Measurements from ENCODE around the gene KNCN.

KNCN gene

DNA sequence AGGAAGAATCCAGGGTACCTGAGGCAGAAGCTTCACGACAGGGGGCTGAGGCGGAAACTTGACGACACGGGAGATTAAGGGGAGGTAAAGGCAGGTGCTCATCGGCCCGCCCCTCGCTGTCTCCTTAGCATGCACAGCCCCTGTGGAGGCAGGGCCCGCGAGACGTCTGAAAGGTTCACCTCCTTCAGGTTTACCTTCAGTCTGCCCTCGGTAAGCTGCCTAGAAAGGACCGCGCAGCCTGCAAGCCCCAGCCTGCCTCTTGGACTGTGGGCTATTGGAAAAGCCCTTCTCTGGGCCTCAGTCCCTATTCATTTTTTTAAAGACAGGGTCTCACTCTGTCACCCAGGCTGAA lies 28.5 kb downstream of the KNCN start:
- Histone ChIP-seq H3K4me3 (ENCODE audit: low read length) (no peak overlapping the region), H3K4me1 (ENCODE audit: insufficient read depth, low read length) (peaks cover 10% of the 10 kb centered on the region), H3K36me3 (ENCODE audit: insufficient read depth, low read length) (no peaks in the 10 kb centered on the region), H3K27me3 (ENCODE audit: insufficient read depth, low read length) (peaks cover 77% of the 10 kb centered on the region), H2AFZ (ENCODE audit: low read depth, low read length) (no peak overlapping the region), H3K9me3 (ENCODE audit: low read length) (no peaks in the 10 kb centered on the region)

DNA sequence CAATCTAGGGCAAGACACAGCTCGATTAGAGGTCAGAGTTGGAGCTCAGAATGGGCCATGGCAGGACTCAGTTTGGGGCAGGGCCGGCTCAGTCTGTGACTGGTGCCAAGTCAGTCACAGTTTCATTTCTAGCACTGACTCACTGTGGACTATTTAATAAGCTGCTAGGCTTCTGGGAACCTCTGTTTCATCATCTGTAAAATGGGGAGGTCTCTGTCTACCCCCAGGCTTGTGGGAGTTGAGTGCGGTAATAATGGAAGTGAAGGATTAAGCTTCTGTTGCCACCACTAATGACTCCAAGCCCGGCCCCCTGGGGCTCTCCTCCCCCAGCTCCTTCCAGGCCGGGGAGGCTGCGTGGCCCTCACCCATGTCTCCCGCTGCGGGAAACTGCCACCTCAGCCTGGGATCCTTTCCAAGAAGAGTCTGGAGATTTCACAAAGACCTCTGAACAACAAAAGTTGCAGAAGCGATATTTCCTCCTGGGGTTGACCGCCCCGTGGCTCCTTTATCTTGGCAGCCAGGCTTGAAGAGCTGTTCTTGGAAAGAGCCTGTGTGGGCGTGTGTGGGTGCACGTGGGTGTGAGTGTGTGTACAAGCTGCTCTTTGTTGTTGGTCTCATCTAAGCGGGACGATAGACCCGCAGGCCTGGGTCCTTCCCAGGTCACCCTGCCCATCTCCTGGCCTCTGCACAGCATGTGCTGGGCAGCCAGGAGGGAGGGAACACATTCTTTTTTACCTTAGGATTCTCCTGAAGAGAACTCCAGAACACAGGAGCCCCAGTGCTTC lies 29.1 kb downstream of the KNCN start:
- no peaks in the 10 kb centered on the region for H3K9me3 ChIP-seq (ENCODE audit: low read length)
- H3K27me3 ChIP-seq (ENCODE audit: insufficient read depth, low read length) = peaks cover 75% of the 10 kb centered on the region
- H3K36me3 ChIP-seq (ENCODE audit: insufficient read depth, low read length) = no peaks in the 10 kb centered on the region
- no peak overlapping the region for H3K4me3 ChIP-seq (ENCODE audit: low read length)
- H2AFZ ChIP-seq (ENCODE audit: low read depth, low read length) = no peak overlapping the region
- peaks cover 10% of the 10 kb centered on the region for H3K4me1 ChIP-seq (ENCODE audit: insufficient read depth, low read length)

DNA sequence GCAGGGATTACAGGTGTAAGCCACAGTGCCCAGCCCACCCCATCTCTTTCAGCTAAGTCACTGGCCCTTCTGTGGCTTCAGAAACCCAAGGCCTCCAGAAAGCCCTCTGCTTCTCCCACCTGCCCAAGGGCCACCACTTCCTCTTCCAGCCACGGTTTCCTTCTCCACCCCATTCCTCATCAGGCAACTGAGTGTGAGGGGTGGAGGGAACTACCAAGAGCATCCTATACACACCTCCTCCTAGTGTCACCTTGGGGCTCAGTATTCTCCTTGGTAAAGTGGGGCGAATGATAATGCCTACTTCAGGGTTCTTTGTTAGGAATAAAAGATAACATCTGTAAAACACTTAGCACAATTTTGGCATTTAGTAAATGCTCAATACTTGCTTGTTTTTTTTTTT lies 30.0 kb downstream of the KNCN start:
- Histone ChIP-seq H3K27me3 (ENCODE audit: insufficient read depth, low read length) (peaks cover 76% of the 10 kb centered on the region), H3K4me1 (ENCODE audit: insufficient read depth, low read length) (peaks cover 10% of the 10 kb centered on the region), H3K36me3 (ENCODE audit: insufficient read depth, low read length) (no peaks in the 10 kb centered on the region)

GRCh38 chr1:46520063-46520911 lies 31.2 kb downstream of the KNCN start:
- Histone ChIP-seq H3K36me3 (ENCODE audit: insufficient read depth, low read length) (no peaks in the 10 kb centered on the region), H3K27me3 (ENCODE audit: insufficient read depth, low read length) (peaks cover 78% of the 10 kb centered on the region), H2AFZ (ENCODE audit: low read depth, low read length) (no peak overlapping the region), H3K4me3 (ENCODE audit: low read length) (no peak overlapping the region), H3K9me3 (ENCODE audit: low read length) (no peaks in the 10 kb centered on the region), H3K4me1 (ENCODE audit: insufficient read depth, low read length) (peaks cover 10% of the 10 kb centered on the region)

More for the DNA sequence above, 30.0 kb downstream of the KNCN start:
- H2AFZ ChIP-seq (ENCODE audit: low read depth, low read length) = no peak overlapping the region
- H3K9me3 ChIP-seq (ENCODE audit: low read length) = no peaks in the 10 kb centered on the region
- no peak overlapping the region for H3K4me3 ChIP-seq (ENCODE audit: low read length)

- Histone ChIP-seq H3K36me3 (ENCODE audit: insufficient read depth, low read length) (no peaks in the 10 kb centered on the region), H3K27me3 (ENCODE audit: insufficient read depth, low read length) (peaks cover 77% of the 10 kb centered on the region), H3K4me3 (ENCODE audit: low read length) (no peak overlapping the region), H3K9me3 (ENCODE audit: low read length) (no peaks in the 10 kb centered on the region), H2AFZ (ENCODE audit: low read depth, low read length) (no peak overlapping the region), H3K4me1 (ENCODE audit: insufficient read depth, low read length) (peaks cover 10% of the 10 kb centered on the region)
Observed at GRCh38 chr1:46519209-46519608, 32.2 kb downstream of the KNCN start.

GRCh38 chr1:46517932-46518498 lies 33.4 kb downstream of the KNCN start:
- peaks cover 10% of the 10 kb centered on the region for H3K4me1 ChIP-seq (ENCODE audit: insufficient read depth, low read length)
- H3K4me3 ChIP-seq (ENCODE audit: low read length) = no peak overlapping the region
- H3K9me3 ChIP-seq (ENCODE audit: low read length) = no peaks in the 10 kb centered on the region
- peaks cover 76% of the 10 kb centered on the region for H3K27me3 ChIP-seq (ENCODE audit: insufficient read depth, low read length)
- H2AFZ ChIP-seq (ENCODE audit: low read depth, low read length) = no peak overlapping the region
- no peaks in the 10 kb centered on the region for H3K36me3 ChIP-seq (ENCODE audit: insufficient read depth, low read length)

GRCh38 chr1:46517010-46517600 lies 34.3 kb downstream of the KNCN start:
- H2AFZ ChIP-seq (ENCODE audit: low read depth, low read length) = no peak overlapping the region
- H3K27me3 ChIP-seq (ENCODE audit: insufficient read depth, low read length) = peaks cover 73% of the 10 kb centered on the region
- no peaks in the 10 kb centered on the region for H3K36me3 ChIP-seq (ENCODE audit: insufficient read depth, low read length)
- no peaks in the 10 kb centered on the region for H3K9me3 ChIP-seq (ENCODE audit: low read length)
- H3K4me3 ChIP-seq (ENCODE audit: low read length) = no peak overlapping the region
- H3K4me1 ChIP-seq (ENCODE audit: insufficient read depth, low read length) = peaks cover 10% of the 10 kb centered on the region

DNA sequence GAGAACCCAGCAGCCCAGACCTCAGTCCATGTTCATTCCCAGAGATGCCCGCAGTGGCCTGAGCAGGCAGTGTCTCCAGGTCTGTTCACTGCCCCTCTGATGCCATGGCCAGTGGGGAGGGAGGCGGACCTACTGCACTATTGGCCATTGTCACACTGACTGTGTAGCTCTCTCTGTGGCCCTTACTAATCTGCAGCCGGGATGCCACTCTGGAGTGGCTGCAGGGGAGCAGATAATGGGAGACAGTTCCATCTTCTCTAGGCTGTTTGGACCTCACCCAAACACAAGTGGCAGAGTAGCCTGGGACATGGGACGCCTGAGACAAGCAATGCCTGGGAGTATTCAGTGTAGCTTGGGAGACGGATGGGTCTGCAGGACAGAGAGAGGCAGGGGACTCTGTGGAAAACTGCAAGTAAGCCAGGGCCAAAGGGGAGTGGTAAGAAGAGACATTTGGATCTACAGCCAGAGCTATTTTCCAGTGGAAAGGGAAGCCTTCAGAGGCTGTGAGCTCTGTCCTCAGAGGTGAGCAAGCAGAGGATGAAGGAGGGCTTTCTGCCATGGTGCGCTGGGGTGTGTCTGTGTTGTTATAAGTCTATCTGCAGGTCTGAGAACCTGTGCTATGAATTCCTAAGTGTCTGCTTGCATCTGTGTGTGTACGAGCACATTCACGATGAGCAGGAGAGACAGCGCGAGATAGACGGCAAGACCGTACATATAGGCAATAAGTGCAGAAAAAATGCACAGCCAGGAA lies 35.1 kb downstream of the KNCN start:
- H3K4me1 ChIP-seq (ENCODE audit: insufficient read depth, low read length) = peaks cover 10% of the 10 kb centered on the region
- no peaks in the 10 kb centered on the region for H3K36me3 ChIP-seq (ENCODE audit: insufficient read depth, low read length)
- H2AFZ ChIP-seq (ENCODE audit: low read depth, low read length) = no peak overlapping the region
- no peaks in the 10 kb centered on the region for H3K9me3 ChIP-seq (ENCODE audit: low read length)
- no peak overlapping the region for H3K4me3 ChIP-seq (ENCODE audit: low read length)
- H3K27me3 ChIP-seq (ENCODE audit: insufficient read depth, low read length) = peaks cover 67% of the 10 kb centered on the region

DNA sequence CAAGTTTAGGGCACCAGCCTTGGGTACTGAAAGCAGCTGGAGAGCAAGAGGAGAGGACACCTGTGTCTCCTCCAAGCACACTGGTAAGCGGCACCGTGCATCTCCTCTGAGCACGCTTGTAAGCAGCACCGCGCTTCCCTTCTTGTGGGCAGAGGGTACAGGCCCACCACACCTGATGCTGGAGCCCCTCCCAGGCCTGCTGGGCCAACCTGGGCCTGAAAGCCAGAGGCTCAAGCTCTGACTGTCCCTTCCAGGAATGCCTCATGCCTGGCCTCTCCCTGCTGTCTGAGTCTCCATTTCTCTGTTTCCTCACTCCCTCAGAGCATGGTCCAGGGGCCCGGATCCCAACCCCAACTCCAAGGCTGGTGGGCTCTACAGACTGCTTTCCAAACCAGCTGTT lies 35.9 kb downstream of the KNCN start:
- peaks cover 8% of the 10 kb centered on the region for H3K4me1 ChIP-seq (ENCODE audit: insufficient read depth, low read length)
- H3K27me3 ChIP-seq (ENCODE audit: insufficient read depth, low read length) = peaks cover 68% of the 10 kb centered on the region
- no peak overlapping the region for H3K4me3 ChIP-seq (ENCODE audit: low read length)
- no peaks in the 10 kb centered on the region for H3K36me3 ChIP-seq (ENCODE audit: insufficient read depth, low read length)
- H3K9me3 ChIP-seq (ENCODE audit: low read length) = no peaks in the 10 kb centered on the region
- no peak overlapping the region for H2AFZ ChIP-seq (ENCODE audit: low read depth, low read length)

DNA sequence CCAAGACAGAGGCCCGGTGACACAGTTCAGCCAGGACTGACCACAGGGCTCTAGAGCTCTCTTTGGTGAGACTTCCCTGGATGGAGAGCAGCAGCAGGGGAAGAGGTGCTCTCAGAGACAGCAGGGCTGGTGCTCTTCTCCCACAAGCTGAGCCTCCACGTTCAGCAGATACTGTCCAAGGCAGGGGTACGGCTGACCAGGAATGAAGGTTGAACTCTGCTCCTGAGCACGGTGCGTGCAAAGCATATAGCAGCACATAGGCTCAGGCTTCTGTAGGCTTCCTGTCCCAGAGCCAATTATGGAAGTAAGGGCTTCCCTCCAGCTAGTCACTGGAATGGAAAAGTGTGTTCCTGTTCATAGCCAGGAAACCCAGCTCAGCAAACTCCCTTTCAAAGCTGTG lies 37.9 kb downstream of the KNCN start:
- Histone ChIP-seq H3K27me3 (ENCODE audit: insufficient read depth, low read length) (peaks cover 72% of the 10 kb centered on the region), H3K4me3 (ENCODE audit: low read length) (no peak overlapping the region), H3K4me1 (ENCODE audit: insufficient read depth, low read length) (no peaks in the 10 kb centered on the region), H3K9me3 (ENCODE audit: low read length) (no peaks in the 10 kb centered on the region), H3K36me3 (ENCODE audit: insufficient read depth, low read length) (no peaks in the 10 kb centered on the region), H2AFZ (ENCODE audit: low read depth, low read length) (no peak overlapping the region)

DNA sequence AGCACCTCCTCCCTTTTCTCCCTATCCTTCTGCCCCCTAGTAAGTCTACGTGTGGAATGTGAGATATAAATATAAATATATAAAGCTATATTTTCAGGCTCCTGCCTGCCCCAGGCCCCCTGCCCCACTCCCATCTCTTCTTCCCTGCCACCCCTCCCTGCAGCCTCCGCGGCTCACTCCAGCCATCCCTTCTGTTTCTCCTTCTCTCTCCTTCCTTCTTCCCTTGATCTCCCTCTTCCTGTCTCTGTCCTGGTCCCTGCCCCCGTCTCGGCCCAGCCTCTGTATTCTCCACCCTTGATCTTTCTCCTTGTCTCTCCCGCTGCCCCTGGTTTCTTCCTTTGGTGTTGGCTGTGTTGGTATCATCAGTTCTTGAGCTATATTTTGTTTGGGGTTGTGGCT lies 38.7 kb downstream of the KNCN start:
- no peak overlapping the region for H3K4me3 ChIP-seq (ENCODE audit: low read length)
- no peaks in the 10 kb centered on the region for H3K36me3 ChIP-seq (ENCODE audit: insufficient read depth, low read length)
- peaks cover 4% of the 10 kb centered on the region for H3K4me1 ChIP-seq (ENCODE audit: insufficient read depth, low read length)
- H3K27me3 ChIP-seq (ENCODE audit: insufficient read depth, low read length) = peaks cover 65% of the 10 kb centered on the region
- H3K9me3 ChIP-seq (ENCODE audit: low read length) = no peaks in the 10 kb centered on the region
- no peak overlapping the region for H2AFZ ChIP-seq (ENCODE audit: low read depth, low read length)

- H2AFZ ChIP-seq (ENCODE audit: low read depth, low read length) = no peak overlapping the region
- peaks cover 61% of the 10 kb centered on the region for H3K27me3 ChIP-seq (ENCODE audit: insufficient read depth, low read length)
- H3K4me1 ChIP-seq (ENCODE audit: insufficient read depth, low read length) = peaks cover 9% of the 10 kb centered on the region
- H3K9me3 ChIP-seq (ENCODE audit: low read length) = no peaks in the 10 kb centered on the region
- no peaks in the 10 kb centered on the region for H3K36me3 ChIP-seq (ENCODE audit: insufficient read depth, low read length)
- no peak overlapping the region for H3K4me3 ChIP-seq (ENCODE audit: low read length)
Observed at GRCh38 chr1:46512135-46512791, 39.2 kb downstream of the KNCN start.
